CD14-positive monocyte (primary cell): ENCODE measurements around the gene SLC36A1. TPM values are rescaled to one million over a fixed set of nuclear protein-coding genes. Genes with fewer than 3 reads are reported as not detected.

Source experiments
- DNase-seq, 3 donors: peaks; one replicate each; pipeline ENCODE4 v3.0.0-alpha.2; 2011 to 2022
- H2AFZ ChIP-seq: 2 replicates; pipeline ENCODE4 v1.6.0; 2012; ENCODE audit warnings: mild to moderate bottlenecking, low read depth, low read length, inconsistent platforms; ENCODE audit not compliant: insufficient read depth, poor library complexity, severe bottlenecking
- H3K27ac ChIP-seq, 2 donors: 1 replicate in 1 of 2; 2 replicates in 1 of 2; pipeline ENCODE4 v1.5.1; 2012 to 2013; ENCODE audit warnings: low read length in 2 of 2, control low read depth in 1 of 2, inconsistent platforms in 1 of 2, low read depth in 1 of 2, mild to moderate bottlenecking in 1 of 2
- H3K27me3 ChIP-seq, 2 donors: one replicate each; pipeline versions ENCODE4 v1.6.0 to v1.6.1; 2011 to 2013; ENCODE audit warnings: low read length in 2 of 2; ENCODE audit not compliant: control insufficient read depth in 2 of 2, insufficient read depth in 2 of 2
- H3K36me3 ChIP-seq, 2 donors: replicated peaks in 1 of 2; 1 replicate in 1 of 2; 2 replicates in 1 of 2; pipeline versions ENCODE4 v1.5.1 to v1.6.1; 2012 to 2013; ENCODE audit warnings: low read length in 2 of 2, control low read depth in 1 of 2, inconsistent platforms in 1 of 2, mild to moderate bottlenecking in 1 of 2; ENCODE audit not compliant: insufficient read depth in 2 of 2, control insufficient read depth in 1 of 2
- H3K4me1 ChIP-seq, 2 donors: 1 replicate in 1 of 2; 2 replicates in 1 of 2; pipeline versions ENCODE4 v1.5.1 to v1.6.1; 2012 to 2013; ENCODE audit warnings: low read length in 2 of 2, control low read depth in 1 of 2, inconsistent platforms in 1 of 2, mild to moderate bottlenecking in 1 of 2, moderate library complexity in 1 of 2; ENCODE audit not compliant: insufficient read depth in 2 of 2, control insufficient read depth in 1 of 2
- H3K4me2 ChIP-seq: replicated peaks from 2 replicates; pipeline ENCODE3; 2012; ENCODE audit warnings: low read length, moderate library complexity, mild to moderate bottlenecking; ENCODE audit not compliant: poor library complexity, severe bottlenecking; ENCODE audit errors: extremely low read depth
- H3K4me3 ChIP-seq, 3 experiments: fragments of 200-600 bp in 1 of 3; sonication (generic) in 1 of 3; replicated peaks in 1 of 3; 1 replicate in 2 of 3; 2 replicates in 1 of 3; pipeline ENCODE4 v1.5.1; 2011 to 2013; ENCODE audit warnings: low read length in 3 of 3, mild to moderate bottlenecking in 3 of 3, control low read depth in 2 of 3, low read depth in 2 of 3, inconsistent platforms in 1 of 3, moderate library complexity in 1 of 3
- H3K79me2 ChIP-seq: 2 replicates; pipeline ENCODE4 v1.6.0; 2012; ENCODE audit warnings: mild to moderate bottlenecking, control low read depth, inconsistent platforms, low read length, moderate library complexity; ENCODE audit not compliant: insufficient read depth
- H3K9ac ChIP-seq: 2 replicates; pipeline ENCODE4 v1.6.0; 2017; ENCODE audit warnings: low read length, mild to moderate bottlenecking; ENCODE audit not compliant: insufficient read depth, poor library complexity, severe bottlenecking
- H3K9me3 ChIP-seq, 2 donors: replicated peaks in 1 of 2; 1 replicate in 1 of 2; 2 replicates in 1 of 2; pipeline versions ENCODE4 v1.5.1 to v1.6.1; 2012 to 2013; ENCODE audit warnings: low read length in 2 of 2, control low read depth in 1 of 2; ENCODE audit not compliant: control insufficient read depth in 1 of 2, insufficient read depth in 1 of 2
- H4K20me1 ChIP-seq: 2 replicates; pipeline ENCODE4 v1.6.0; 2012; ENCODE audit warnings: mild to moderate bottlenecking, low read length, control low read depth, moderate library complexity; ENCODE audit not compliant: insufficient read depth
- H3K27ac Mint-ChIP-seq, 7 donors: one replicate each; pipeline ENCODE4 v1.8.0; 2020; ENCODE audit warnings: mild to moderate bottlenecking in 7 of 7, mixed read lengths in 7 of 7, moderate library complexity in 6 of 7, inconsistent platforms in 2 of 7
- H3K27me3 Mint-ChIP-seq, 3 donors: one replicate each; pipeline ENCODE4 v1.8.0; 2021 to 2022; ENCODE audit warnings: low read depth in 3 of 3, mild to moderate bottlenecking in 3 of 3, mixed read lengths in 3 of 3, moderate library complexity in 3 of 3, inconsistent platforms in 1 of 3
- H3K36me3 Mint-ChIP-seq, 2 donors: one replicate each; pipeline ENCODE4 v1.8.0; 2020; ENCODE audit warnings: mixed read lengths in 2 of 2, inconsistent platforms in 1 of 2, mild to moderate bottlenecking in 1 of 2
- H3K4me1 Mint-ChIP-seq: one replicate; pipeline ENCODE4 v1.8.0; 2020; ENCODE audit warnings: mild to moderate bottlenecking, mixed read lengths
- H3K4me3 Mint-ChIP-seq, 2 donors: one replicate each; pipeline ENCODE4 v1.8.0; 2020; ENCODE audit warnings: mild to moderate bottlenecking in 2 of 2, mixed read lengths in 2 of 2, moderate library complexity in 1 of 2
- H3K9me3 Mint-ChIP-seq, 7 donors: one replicate each; pipeline ENCODE4 v1.8.0; 2020 to 2022; ENCODE audit warnings: mixed read lengths in 7 of 7, mild to moderate bottlenecking in 6 of 7, moderate library complexity in 6 of 7, inconsistent platforms in 2 of 7
- WGBS: methylation state at CpG from one replicate; pipeline ENCODE4 v1.1.5; 2013; ENCODE audit warnings: missing lambda C conversion rate; ENCODE audit not compliant: insufficient coverage; 5-methylcytosine and 5-hydroxymethylcytosine counted together
- intact Hi-C, 2 donors: fragments of 100-400 bp; cut with micrococcal nuclease; formaldehyde crosslinking; loops; one replicate each; pipeline versions ENCODE4 v1.15.0 to v1.15.1; 2023
- polyA plus RNA-seq, 3 donors: library from polyadenylated mRNA; depleted of rRNA in 1 of 3; unstranded in 2 of 3; stranded (reverse) in 1 of 3; fragments of 300-500 nt in 2 of 3; fragments of >200 nt in 1 of 3; fragmentation: Illumina TruSeq in 2 of 3; gene quantifications; 1 replicate in 2 of 3; 2 replicates in 1 of 3; pipeline ENCODE4 v1.2.3, GENCODE V29; 2012 to 2021
- TF ChIP-seq, protein P1 (sequence below): fragments of 200-600 bp; IDR thresholded peaks from one replicate; pipeline ENCODE4 v1.8.0; 2022; ENCODE audit warnings: antibody characterized with exemption, mild to moderate bottlenecking

Gene SLC36A1
- polyA plus RNA-seq, 3 donors, result 5.3 to 29.4 (median 6.8) TPM

DNA sequence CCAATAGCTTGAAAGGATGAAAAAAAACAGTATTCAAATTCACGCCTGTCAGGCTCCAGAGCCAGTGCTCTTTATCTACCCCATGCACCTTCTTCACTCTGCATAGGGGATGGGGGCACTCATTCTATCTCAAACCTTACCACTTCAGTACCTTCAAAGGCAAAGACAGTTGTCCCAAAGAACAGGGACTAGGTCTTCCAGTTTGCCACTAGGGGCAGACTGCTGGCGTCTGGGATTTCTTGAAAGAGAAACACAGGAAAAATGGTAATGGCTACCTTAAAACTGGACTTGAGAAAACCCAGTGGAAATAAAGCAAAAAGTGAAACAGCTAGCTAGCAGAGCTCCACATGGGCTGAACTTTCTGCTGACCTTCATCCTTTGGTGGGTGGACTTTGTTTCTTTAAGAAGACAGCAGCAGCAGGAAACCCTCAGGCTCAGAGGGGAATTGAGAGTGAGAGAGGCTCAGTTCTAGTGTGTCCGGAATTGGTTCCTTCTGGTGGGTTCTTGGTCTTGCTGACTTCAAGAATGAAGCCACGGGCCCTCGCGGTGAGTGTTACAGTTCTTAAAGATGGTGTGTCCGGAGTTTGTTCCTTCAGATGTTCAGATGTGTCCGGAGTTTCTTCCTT is 41.0 kb upstream of the SLC36A1 start:
- Histone ChIP-seq H3K79me2 (no peaks in the 10 kb centered on the region), H3K27me3 (peaks cover 5% of the 10 kb centered on the region in 2 donors), H3K27ac (no peak overlapping the region), H3K9me3 (no peaks in the 10 kb centered on the region), H3K36me3 (no peaks in the 10 kb centered on the region), H3K4me3 (peak overlapping the region in 1 of 3 experiments; percentile 19), H2AFZ (peak overlapping the region; percentile 49), H3K4me2 (peak overlapping the region; percentile 15), H4K20me1 (no peaks in the 10 kb centered on the region), H3K4me1 (no peaks in the 10 kb centered on the region), H3K9ac (no peak overlapping the region)
- Mint-ChIP-seq H3K9me3 (peaks cover 0 to 15% (median 3%) of the 10 kb centered on the region in 7 donors), H3K27ac (peak overlapping the region in 1 of 7 donors; percentile 26), H3K4me3 (peak overlapping the region; percentile 5 to 68), H3K27me3 (peaks cover 9 to 38% (median 16%) of the 10 kb centered on the region in 3 donors), H3K36me3 (no peaks in the 10 kb centered on the region), H3K4me1 (peaks cover 6% of the 10 kb centered on the region)
- DNase-seq, result peak in 1 of 3 donors; percentile 10
- TF ChIP-seq, protein P1, sequence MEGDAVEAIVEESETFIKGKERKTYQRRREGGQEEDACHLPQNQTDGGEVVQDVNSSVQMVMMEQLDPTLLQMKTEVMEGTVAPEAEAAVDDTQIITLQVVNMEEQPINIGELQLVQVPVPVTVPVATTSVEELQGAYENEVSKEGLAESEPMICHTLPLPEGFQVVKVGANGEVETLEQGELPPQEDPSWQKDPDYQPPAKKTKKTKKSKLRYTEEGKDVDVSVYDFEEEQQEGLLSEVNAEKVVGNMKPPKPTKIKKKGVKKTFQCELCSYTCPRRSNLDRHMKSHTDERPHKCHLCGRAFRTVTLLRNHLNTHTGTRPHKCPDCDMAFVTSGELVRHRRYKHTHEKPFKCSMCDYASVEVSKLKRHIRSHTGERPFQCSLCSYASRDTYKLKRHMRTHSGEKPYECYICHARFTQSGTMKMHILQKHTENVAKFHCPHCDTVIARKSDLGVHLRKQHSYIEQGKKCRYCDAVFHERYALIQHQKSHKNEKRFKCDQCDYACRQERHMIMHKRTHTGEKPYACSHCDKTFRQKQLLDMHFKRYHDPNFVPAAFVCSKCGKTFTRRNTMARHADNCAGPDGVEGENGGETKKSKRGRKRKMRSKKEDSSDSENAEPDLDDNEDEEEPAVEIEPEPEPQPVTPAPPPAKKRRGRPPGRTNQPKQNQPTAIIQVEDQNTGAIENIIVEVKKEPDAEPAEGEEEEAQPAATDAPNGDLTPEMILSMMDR, result peak; percentile 53
- 67% methylated on average over 1 of the region's 8 CpGs for WGBS
- intact Hi-C loops, result no loop called here

DNA sequence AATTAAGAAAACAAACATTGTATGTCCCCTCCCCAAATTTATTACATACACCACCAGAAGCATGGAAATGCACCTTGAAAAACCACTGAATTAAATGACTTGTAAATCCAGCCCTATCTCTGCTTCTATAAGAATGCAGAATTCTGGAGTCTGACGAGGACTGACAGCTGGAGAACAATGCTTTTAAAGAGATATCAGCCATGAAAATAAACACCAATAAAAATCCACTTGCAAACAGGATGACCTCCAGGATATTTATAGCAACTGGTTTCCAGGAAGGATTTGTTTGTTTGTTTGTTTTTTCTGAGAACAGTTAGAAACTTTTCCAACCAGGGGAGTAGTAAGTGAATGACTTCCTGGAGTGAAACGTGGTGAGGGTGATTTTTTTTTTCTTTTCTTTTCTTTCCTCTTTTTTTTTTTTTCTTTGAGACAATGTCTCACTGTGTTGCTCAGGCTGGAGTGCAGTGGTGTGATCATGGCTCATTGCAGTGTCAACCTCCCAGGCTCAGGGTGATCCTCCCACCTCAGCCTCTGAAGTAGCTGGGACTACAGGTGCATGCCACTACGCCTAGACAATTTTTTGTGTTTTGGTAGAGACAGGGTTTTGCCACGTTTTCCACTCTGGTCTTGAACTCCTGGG is 38.7 kb upstream of the SLC36A1 start:
- intact Hi-C loops, result no loop called here
- WGBS, result no CpG with 5 or more reads among the region's 4 CpGs
- H3K4me3 ChIP-seq, result no peak overlapping the region
- Mint-ChIP-seq H3K36me3 (no peaks in the 10 kb centered on the region), H3K27ac (no peak overlapping the region), H3K27me3 (peaks cover 2 to 29% (median 16%) of the 10 kb centered on the region in 3 donors), H3K4me3 (no peak overlapping the region), H3K4me1 (peaks cover 6% of the 10 kb centered on the region), H3K9me3 (peaks cover 0 to 8% (median 2%) of the 10 kb centered on the region in 7 donors)
- no peaks in the 10 kb centered on the region for H3K4me1 ChIP-seq
- no peaks in the 10 kb centered on the region for H3K9me3 ChIP-seq
- no peak overlapping the region for H2AFZ ChIP-seq
- TF ChIP-seq, protein P1, result no peak
- H3K27ac ChIP-seq, result no peak overlapping the region
- H3K79me2 ChIP-seq, result no peaks in the 10 kb centered on the region
- H3K27me3 ChIP-seq, result peaks cover 4 to 13% of the 10 kb centered on the region in 2 donors
- H3K36me3 ChIP-seq, result no peaks in the 10 kb centered on the region
- DNase-seq, result no peak
- H3K4me2 ChIP-seq, result no peak overlapping the region
- H4K20me1 ChIP-seq, result no peaks in the 10 kb centered on the region
- H3K9ac ChIP-seq, result no peak overlapping the region
